Ascending aorta (tissue), 2 donors: ENCODE measurements around the gene RAET1E. TPM values are rescaled to one million over a fixed set of nuclear protein-coding genes. Genes with fewer than 3 reads are reported as not detected.
"Not testable (repeated sequence)": the region's sequence is repeated elsewhere in the genome, so short reads cannot be mapped to it uniquely, and the experiment has no call there.

ENCODE experiments used
- DNase-seq, 2 donors: peaks; one replicate each; pipeline ENCODE4 v3.0.0-alpha.2; 2019; ENCODE audit warnings: low spot score in 2 of 2
- H3K27ac ChIP-seq, 2 donors: fragments of 200-600 bp; sonication (generic); one replicate each; pipeline ENCODE4 v1.5.1; 2016 to 2017; ENCODE audit warnings: mild to moderate bottlenecking in 1 of 2
- H3K27me3 ChIP-seq: fragments of 200-600 bp; sonication (generic); one replicate; pipeline ENCODE4 v1.5.1; 2017
- H3K36me3 ChIP-seq, 2 donors: fragments of 200-600 bp; sonication (generic); one replicate each; pipeline ENCODE4 v1.5.1; 2016
- H3K4me1 ChIP-seq, 2 donors: fragments of 200-600 bp; sonication (generic); one replicate each; pipeline ENCODE4 v1.5.1; 2016 to 2017; ENCODE audit warnings: mild to moderate bottlenecking in 1 of 2
- H3K4me3 ChIP-seq, 2 donors: fragments of 200-600 bp; sonication (generic); one replicate each; pipeline ENCODE4 v1.5.1; 2016 to 2017; ENCODE audit warnings: mild to moderate bottlenecking in 1 of 2
- H3K9me3 ChIP-seq, 2 donors: fragments of 200-600 bp; sonication (generic); one replicate each; pipeline ENCODE4 v1.5.1; 2016
- intact Hi-C: fragments of 100-400 bp; cut with DNase I; formaldehyde crosslinking; loops from one replicate; pipeline ENCODE4 v1.15.1; 2023
- total RNA-seq: library from RNA; depleted of rRNA; stranded (reverse); fragments of >200 nt; gene quantifications from one replicate; pipeline ENCODE4 v1.1.0, GENCODE V29; 2016
- TF ChIP-seq, protein P1 (sequence below), 3 experiments: fragments of 200-600 bp in 2 of 3; fragments of 450-650 bp in 1 of 3; sonication (generic) in 2 of 3; IDR thresholded peaks; one replicate each; pipeline ENCODE4 v1.5.1; 2016 to 2019; ENCODE audit warnings: antibody characterized with exemption in 3 of 3, mild to moderate bottlenecking in 1 of 3, moderate library complexity in 1 of 3

RAET1E gene
- total RNA-seq, 1 donor from 2014 or later = not detected

DNA sequence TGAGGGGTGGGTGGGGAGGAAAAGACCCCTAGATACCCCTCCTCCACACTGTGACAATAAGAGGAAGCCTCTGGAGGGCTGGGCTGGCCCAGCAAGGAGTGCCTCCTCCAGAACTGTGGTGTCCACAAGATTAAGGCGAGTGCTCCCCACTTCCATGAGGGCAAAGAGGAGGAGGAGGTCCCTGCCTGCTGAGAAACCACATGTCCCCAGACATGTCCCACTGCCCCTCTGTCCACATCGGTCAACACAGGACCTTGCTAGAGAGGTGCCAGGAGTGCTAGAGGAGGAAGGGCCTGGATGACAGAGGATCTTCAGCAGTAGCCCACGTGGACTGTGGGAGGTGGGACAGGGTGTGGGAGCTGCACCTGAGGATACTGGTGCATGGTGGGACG is 21.9 kb upstream of the RAET1E start:
- TF ChIP-seq, protein P1, sequence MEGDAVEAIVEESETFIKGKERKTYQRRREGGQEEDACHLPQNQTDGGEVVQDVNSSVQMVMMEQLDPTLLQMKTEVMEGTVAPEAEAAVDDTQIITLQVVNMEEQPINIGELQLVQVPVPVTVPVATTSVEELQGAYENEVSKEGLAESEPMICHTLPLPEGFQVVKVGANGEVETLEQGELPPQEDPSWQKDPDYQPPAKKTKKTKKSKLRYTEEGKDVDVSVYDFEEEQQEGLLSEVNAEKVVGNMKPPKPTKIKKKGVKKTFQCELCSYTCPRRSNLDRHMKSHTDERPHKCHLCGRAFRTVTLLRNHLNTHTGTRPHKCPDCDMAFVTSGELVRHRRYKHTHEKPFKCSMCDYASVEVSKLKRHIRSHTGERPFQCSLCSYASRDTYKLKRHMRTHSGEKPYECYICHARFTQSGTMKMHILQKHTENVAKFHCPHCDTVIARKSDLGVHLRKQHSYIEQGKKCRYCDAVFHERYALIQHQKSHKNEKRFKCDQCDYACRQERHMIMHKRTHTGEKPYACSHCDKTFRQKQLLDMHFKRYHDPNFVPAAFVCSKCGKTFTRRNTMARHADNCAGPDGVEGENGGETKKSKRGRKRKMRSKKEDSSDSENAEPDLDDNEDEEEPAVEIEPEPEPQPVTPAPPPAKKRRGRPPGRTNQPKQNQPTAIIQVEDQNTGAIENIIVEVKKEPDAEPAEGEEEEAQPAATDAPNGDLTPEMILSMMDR (IDR thresholded peaks at IDR 0.05) = no peak
- Histone ChIP-seq H3K4me1 (peaks cover 6 to 7% of the 10 kb centered on the region in 2 donors), H3K36me3 (no peaks in the 10 kb centered on the region), H3K9me3 (no peaks in the 10 kb centered on the region), H3K27me3 (no peaks in the 10 kb centered on the region), H3K27ac (no peak overlapping the region), H3K4me3 (no peak overlapping the region)
- peak in 1 of 2 donors; percentile 21 for DNase-seq
- intact Hi-C loops = loop anchor here (10.0 kb wide), 1 partner anchor 175 kb away; the partner anchor contains the start of genes NUP43 and PCMT1

DNA sequence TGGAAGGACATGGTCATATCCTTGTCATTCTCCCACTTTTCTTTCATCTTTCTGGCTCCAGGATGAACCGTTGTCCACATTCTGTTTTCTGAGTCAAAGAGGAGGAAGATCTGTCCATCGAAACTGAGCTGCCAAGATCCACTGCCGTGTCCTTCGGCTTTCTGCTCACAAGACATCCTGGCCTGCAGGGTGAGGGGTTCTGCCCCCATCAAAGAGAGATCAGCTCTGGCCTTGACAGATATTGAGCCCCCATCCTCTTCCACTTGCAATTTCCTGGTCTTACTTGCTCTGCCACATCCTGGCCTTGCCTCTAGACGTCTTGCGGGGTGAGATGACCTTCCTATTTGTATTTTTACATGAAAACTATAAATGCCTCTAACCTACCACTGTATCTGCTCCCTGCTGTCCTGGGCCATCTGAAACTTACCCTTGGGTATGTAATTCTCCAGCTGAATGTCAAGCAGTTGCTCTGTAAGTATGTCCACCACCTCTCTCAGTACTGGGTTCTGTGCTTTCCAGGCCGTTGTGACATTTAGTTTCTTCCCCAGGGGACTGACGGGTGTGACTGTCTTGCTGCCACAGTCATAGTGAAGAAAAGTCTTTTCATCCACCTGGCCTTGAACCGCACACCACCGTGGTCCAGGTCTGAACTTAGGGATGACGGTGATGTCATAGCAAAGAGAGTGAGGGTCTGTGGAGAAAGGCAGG is 21.4 kb upstream of the RAET1E start:
- intact Hi-C loops, H3K27ac ChIP-seq, H3K4me1 ChIP-seq, H3K9me3 ChIP-seq, H3K4me3 ChIP-seq, H3K36me3 ChIP-seq, H3K27me3 ChIP-seq: not testable (repeated sequence)
- peak in 1 of 2 donors; percentile 31 for DNase-seq

DNA sequence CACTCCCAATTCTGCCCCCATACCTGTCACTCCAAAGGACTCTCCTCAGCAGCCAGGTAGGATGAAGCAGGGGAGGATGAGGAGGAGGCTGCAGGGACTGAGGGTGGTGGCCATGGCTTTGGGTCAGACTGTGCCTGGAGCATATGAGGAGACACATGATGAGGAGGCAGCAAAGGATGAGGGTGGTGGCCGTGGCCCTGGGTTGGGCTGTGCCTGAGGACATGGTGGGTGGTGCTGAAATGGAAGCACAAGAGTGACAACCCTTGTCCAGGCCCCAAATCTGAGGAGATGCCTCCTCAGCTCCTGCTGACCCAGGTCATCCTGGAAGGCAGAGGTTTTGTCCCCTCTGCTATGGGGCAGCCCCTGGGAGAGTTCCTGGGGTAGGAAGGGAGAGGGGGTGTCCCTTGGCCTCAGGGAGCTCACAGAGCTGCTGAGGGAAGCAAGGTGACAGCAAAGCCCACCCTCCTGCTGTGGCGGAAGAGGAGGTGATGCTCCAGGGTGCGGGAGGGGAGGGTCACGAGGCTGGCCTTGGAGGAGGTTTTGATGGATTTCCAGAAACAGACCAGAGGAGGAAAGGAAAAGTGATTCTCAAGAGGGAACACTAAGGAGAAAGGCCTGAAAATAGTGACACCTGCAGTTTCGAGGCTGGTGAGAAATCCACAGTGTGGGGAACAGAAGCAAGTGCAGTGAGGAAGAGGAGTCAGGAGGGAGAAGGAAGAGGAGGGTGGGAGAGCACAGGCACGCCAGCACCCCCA is 20.4 kb upstream of the RAET1E start:
- TF ChIP-seq, protein P1 (IDR thresholded peaks at IDR 0.05) = no peak
- Histone ChIP-seq H3K27ac (no peak overlapping the region), H3K9me3 (no peaks in the 10 kb centered on the region), H3K4me1 (peaks cover 1 to 2% of the 10 kb centered on the region in 2 donors), H3K4me3 (no peak overlapping the region), H3K27me3 (no peaks in the 10 kb centered on the region), H3K36me3 (no peaks in the 10 kb centered on the region)
- intact Hi-C loops = no loop called here
- DNase-seq = no peak

DNA sequence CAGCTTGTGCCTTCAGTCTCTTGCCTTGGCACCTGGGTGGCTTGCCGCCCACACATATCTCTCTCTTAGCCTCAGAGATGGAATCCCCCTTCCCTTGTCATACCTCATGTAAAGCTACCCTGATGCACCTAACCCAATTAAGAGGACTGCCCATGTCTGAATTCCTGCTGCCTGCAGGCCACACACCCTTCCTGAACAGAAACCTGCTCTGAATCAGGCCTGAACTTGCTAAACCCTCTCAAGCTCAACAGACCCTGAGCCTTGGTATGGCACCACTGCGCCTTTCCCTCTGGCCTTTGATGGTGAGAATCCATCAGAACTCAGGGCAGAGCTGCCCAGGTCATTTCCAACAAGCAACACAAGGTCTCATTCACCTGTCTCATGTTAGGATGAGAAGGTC is 19.8 kb upstream of the RAET1E start:
- intact Hi-C loops = no loop called here
- TF ChIP-seq, protein P1 (IDR thresholded peaks at IDR 0.05) = no peak
- no peak for DNase-seq

DNA sequence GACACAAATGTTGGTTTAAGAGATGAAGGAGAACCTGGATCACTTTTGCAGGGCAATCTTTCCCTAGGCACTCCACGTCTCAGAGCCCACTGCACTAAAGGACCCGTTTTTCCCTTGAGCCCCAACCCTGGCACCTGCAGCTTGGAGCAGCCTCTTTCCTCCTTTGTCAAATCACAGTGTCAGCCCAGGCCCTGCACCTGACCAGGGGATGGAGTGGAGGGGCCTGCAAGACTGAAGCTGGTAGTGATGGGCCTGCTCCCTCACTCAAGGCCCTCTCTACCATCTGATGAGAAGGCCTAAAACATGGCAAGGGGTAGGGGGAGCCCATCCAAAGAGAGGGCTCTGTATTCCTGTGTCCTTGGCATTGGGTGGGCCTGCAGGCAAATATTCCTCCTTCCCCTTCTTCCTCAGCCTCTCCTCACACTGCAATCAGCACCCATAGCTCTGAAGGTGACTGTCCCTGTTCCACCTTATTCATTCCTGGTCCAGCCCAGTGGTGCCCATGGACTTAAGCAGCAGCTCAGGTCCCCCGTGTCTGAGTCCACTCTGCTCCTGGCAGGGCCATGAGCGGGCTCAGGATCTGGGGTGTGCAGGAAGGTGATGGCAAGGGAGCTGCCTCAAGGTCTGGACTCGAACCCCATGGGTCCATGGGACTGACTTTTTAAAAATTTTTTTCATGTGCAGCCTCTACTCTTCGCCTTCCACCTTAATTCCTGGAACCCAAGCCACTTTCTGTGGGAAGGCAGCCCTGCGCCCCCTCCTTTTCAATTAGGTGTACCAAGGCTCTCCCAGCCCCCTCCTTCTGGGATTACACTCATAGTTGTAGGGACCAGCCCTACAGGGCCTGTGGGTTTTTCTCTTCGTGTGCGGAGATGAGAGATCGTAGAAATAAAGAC is 18.3 kb upstream of the RAET1E start:
- no peak for DNase-seq
- TF ChIP-seq, protein P1 (IDR thresholded peaks at IDR 0.05) = no peak
- no peak overlapping the region for H3K27ac ChIP-seq
- intact Hi-C loops = no loop called here
- H3K4me3 ChIP-seq = no peak overlapping the region
- no peaks in the 10 kb centered on the region for H3K9me3 ChIP-seq
- H3K27me3 ChIP-seq = no peaks in the 10 kb centered on the region
- H3K4me1 ChIP-seq = no peaks in the 10 kb centered on the region
- H3K36me3 ChIP-seq = no peaks in the 10 kb centered on the region

More for the DNA sequence above, 19.8 kb upstream of the RAET1E start:
- Histone ChIP-seq H3K9me3 (no peaks in the 10 kb centered on the region), H3K36me3 (no peaks in the 10 kb centered on the region), H3K27ac (no peak overlapping the region), H3K27me3 (no peaks in the 10 kb centered on the region), H3K4me3 (no peak overlapping the region), H3K4me1 (peaks cover 0 to 2% of the 10 kb centered on the region in 2 donors)
